ENCODE data around the gene DEF6. TPM values are rescaled to one million over a fixed set of nuclear protein-coding genes. Genes with fewer than 3 reads are reported as not detected.

Gene DEF6
- total RNA-seq, 1 donor from 2014 or later, result 6.0 TPM

DNA sequence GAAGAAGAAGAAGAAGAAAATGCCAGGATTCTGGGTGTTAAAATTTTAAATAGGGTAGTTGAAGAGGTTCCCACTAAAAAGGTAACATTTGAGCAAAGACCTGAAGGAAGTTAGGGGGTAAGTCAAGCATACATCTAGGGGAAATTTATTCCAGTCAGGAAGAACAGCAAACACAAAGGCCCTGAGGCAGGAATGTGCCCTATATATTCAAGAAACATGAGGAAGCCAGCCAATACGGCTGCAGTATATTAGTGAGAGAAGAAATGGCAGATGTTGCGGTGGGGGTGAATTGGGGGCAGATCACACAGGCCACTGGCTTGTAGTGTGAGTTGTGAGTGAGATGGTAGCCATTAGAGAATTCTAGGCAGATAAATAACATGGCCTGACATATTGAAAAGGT is 32.1 kb upstream of the DEF6 start:
- no peak for DNase-seq (ENCODE audit: low read depth)
- no peak overlapping the region for H3K4me3 ChIP-seq (ENCODE audit: low read depth, low read length)
- TF ChIP-seq, protein P1, sequence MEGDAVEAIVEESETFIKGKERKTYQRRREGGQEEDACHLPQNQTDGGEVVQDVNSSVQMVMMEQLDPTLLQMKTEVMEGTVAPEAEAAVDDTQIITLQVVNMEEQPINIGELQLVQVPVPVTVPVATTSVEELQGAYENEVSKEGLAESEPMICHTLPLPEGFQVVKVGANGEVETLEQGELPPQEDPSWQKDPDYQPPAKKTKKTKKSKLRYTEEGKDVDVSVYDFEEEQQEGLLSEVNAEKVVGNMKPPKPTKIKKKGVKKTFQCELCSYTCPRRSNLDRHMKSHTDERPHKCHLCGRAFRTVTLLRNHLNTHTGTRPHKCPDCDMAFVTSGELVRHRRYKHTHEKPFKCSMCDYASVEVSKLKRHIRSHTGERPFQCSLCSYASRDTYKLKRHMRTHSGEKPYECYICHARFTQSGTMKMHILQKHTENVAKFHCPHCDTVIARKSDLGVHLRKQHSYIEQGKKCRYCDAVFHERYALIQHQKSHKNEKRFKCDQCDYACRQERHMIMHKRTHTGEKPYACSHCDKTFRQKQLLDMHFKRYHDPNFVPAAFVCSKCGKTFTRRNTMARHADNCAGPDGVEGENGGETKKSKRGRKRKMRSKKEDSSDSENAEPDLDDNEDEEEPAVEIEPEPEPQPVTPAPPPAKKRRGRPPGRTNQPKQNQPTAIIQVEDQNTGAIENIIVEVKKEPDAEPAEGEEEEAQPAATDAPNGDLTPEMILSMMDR (conservative IDR thresholded peaks at IDR 0.05; ENCODE audit: low read depth, low read length), result no peak

DNA sequence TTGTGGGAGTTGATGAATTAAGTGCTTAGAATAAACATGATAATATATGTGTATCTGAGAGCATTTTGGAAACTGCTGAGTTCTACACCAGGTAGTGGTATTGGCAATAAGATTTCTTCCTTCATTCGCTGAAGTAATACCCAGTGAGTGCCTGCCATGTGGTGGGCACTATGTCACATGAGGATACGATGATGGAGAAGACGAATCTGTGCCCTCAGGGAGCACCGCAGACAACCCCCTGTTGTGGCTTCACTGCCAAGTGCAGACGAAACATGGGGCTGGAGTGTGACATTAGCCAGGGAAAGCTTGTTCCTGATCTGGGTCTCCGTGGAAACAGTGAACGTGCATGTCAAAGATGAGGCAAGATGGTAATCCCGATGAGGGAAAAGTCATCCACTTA is 30.2 kb upstream of the DEF6 start:
- no peak for DNase-seq (ENCODE audit: low read depth)
- TF ChIP-seq, protein P1 (conservative IDR thresholded peaks at IDR 0.05; ENCODE audit: low read depth, low read length), result no peak
- no peak overlapping the region for H3K4me3 ChIP-seq (ENCODE audit: low read depth, low read length)

DNA sequence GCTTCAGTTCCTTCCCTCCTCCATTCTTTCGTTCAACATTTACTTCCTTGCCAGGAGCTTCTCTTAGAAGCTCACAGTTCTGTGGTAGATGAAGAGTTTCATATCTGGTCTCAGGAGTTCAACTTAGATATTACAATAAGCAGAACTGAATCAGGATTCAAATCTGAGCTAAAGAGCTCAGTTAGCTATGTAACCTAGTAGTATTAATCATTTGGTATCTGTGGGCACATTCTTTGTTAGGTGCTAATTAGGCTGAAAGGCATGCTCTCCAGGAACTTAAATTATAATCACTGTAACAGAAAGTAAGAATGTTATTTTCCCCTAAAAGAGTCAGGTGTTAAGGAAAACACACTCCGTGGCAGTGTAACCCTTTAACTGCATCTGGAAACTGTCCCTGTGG is 29.7 kb upstream of the DEF6 start:
- no peak for DNase-seq (ENCODE audit: low read depth)
- no peak overlapping the region for H3K4me3 ChIP-seq (ENCODE audit: low read depth, low read length)
- TF ChIP-seq, protein P1 (conservative IDR thresholded peaks at IDR 0.05; ENCODE audit: low read depth, low read length), result no peak

DNA sequence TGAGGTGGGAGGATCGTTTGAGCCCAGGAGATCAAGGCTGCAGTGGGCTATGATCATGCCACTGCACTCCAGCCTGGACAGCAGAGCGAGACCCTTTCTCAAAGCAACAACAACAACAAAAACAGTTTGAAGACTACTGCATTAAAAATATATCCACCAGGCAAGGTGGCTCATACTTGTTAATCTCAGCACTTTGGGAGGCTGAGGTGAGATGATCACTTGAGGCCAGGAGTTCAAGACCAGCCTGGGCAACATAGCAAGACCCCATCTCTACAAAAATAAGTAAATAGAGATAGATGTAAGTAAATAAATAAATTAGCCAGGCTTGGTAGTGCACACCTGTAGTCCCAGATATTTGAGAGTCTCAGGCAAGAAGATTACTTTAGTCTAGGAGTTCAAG is 25.6 kb upstream of the DEF6 start:
- DNase-seq (ENCODE audit: low read depth), result no peak
- TF ChIP-seq, protein P1 (conservative IDR thresholded peaks at IDR 0.05; ENCODE audit: low read depth, low read length), result no peak
- H3K4me3 ChIP-seq (ENCODE audit: low read depth, low read length), result no peak overlapping the region

- TF ChIP-seq, protein P1 (conservative IDR thresholded peaks at IDR 0.05; ENCODE audit: low read depth, low read length), result no peak
- H3K4me3 ChIP-seq (ENCODE audit: low read depth, low read length), result no peak overlapping the region
- no peak for DNase-seq (ENCODE audit: low read depth)
Measured at GRCh38 chr6:35273822-35274559, 23.6 kb upstream of the DEF6 start.

DNA sequence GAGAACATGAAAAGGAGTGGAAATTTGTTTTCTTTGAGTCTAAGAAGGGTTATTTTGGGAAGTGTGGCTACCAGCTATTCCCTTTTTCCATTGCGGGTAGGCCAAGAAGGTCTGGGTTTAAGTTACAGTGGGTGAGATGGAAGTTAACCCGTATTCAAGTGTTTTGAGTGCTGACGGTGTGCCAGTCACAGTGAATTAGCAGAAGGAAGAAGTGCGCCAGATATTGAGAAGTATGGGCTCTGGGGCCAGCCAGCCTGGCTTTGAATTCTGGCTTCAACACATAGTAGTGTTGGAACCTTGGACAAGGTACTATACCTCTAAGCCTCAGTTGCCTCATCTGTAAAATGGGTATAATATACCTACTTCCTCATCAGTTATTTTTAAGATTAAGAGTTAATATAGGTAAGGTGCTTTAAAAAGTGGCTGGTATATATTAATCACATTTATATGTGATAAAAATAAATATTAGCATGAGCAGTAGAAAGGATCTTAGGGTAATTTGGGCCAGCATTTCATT is 21.8 kb upstream of the DEF6 start:
- H3K4me3 ChIP-seq (ENCODE audit: low read depth, low read length), result no peak overlapping the region
- TF ChIP-seq, protein P1 (conservative IDR thresholded peaks at IDR 0.05; ENCODE audit: low read depth, low read length), result no peak
- no peak for DNase-seq (ENCODE audit: low read depth)

- DNase-seq (ENCODE audit: low read depth), result no peak
- H3K4me3 ChIP-seq (ENCODE audit: low read depth, low read length), result no peak overlapping the region
- TF ChIP-seq, protein P1 (conservative IDR thresholded peaks at IDR 0.05; ENCODE audit: low read depth, low read length), result no peak
Measured at GRCh38 chr6:35278708-35279107, 18.9 kb upstream of the DEF6 start.

Measured in epithelial cell of proximal tubule (primary cell).